GM23338 (cell line): ENCODE data around the gene CACNA1C.

Experiments used
- CTCF ChIP-seq, 2 experiments: fragments of 200-600 bp in 1 of 2; sonication (generic) in 1 of 2; conservative IDR thresholded peaks; 2 replicates each; pipeline versions ENCODE4 v1.5.1 to v1.6.1; 2016 to 2017; ENCODE audit warnings: antibody characterized with exemption in 2 of 2, low read depth in 2 of 2, mild to moderate bottlenecking in 2 of 2, moderate library complexity in 1 of 2
- EZH2 ChIP-seq: fragments of 200-600 bp; sonication (generic); IDR thresholded peaks from one replicate; pipeline ENCODE4 v1.8.0; 2017; ENCODE audit warnings: antibody characterized with exemption, mild to moderate bottlenecking, low read depth; ENCODE audit not compliant: unreplicated experiment
- EZH2phosphoT487 ChIP-seq: fragments of 200-600 bp; sonication (generic); IDR thresholded peaks from one replicate; pipeline ENCODE4 v1.8.1; 2018; ENCODE audit warnings: antibody characterized with exemption; ENCODE audit not compliant: unreplicated experiment
- JUNB ChIP-seq: IDR thresholded peaks from one replicate; pipeline ENCODE4 v1.6.1; 2016; ENCODE audit warnings: antibody characterized with exemption; ENCODE audit not compliant: unreplicated experiment
- POLR2AphosphoS5 ChIP-seq: IDR thresholded peaks from 2 replicates; pipeline ENCODE4 v1.6.1; 2016; ENCODE audit warnings: antibody characterized with exemption, low read depth
- ZNF114 ChIP-seq: fragments of 250-450 bp; sonication (Bioruptor Pico); IDR thresholded peaks from 2 replicates; pipeline ENCODE4 v1.5.0; 2020; ENCODE audit warnings: mild to moderate bottlenecking, moderate library complexity
- TF ChIP-seq, protein P1 (sequence below): IDR thresholded peaks from one replicate; pipeline ENCODE4 v1.6.1; 2018; ENCODE audit warnings: antibody characterized with exemption; ENCODE audit not compliant: unreplicated experiment

- TF ChIP-seq, protein P1, sequence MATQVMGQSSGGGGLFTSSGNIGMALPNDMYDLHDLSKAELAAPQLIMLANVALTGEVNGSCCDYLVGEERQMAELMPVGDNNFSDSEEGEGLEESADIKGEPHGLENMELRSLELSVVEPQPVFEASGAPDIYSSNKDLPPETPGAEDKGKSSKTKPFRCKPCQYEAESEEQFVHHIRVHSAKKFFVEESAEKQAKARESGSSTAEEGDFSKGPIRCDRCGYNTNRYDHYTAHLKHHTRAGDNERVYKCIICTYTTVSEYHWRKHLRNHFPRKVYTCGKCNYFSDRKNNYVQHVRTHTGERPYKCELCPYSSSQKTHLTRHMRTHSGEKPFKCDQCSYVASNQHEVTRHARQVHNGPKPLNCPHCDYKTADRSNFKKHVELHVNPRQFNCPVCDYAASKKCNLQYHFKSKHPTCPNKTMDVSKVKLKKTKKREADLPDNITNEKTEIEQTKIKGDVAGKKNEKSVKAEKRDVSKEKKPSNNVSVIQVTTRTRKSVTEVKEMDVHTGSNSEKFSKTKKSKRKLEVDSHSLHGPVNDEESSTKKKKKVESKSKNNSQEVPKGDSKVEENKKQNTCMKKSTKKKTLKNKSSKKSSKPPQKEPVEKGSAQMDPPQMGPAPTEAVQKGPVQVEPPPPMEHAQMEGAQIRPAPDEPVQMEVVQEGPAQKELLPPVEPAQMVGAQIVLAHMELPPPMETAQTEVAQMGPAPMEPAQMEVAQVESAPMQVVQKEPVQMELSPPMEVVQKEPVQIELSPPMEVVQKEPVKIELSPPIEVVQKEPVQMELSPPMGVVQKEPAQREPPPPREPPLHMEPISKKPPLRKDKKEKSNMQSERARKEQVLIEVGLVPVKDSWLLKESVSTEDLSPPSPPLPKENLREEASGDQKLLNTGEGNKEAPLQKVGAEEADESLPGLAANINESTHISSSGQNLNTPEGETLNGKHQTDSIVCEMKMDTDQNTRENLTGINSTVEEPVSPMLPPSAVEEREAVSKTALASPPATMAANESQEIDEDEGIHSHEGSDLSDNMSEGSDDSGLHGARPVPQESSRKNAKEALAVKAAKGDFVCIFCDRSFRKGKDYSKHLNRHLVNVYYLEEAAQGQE = no peak
- TF ChIP-seq CTCF (conservative IDR thresholded peaks at IDR 0.05; ENCODE audit: low read depth in 2 of 2) (no peak), EZH2phosphoT487 (no peak), ZNF114 (CRISPR knock-in tag) (no peak), EZH2 (no peak), POLR2AphosphoS5 (no peak), JUNB (no peak)
These were observed 436.5 kb downstream of the CACNA1C start for GRCh38 chr12:2489275-2489674.
